ENCODE results near the gene TYMP. TPM values are rescaled to one million over a fixed set of nuclear protein-coding genes. Genes with fewer than 3 reads are reported as not detected.
"Not testable (repeated sequence)": the region's sequence is repeated elsewhere in the genome, so short reads cannot be mapped to it uniquely, and the experiment has no call there.

Gene TYMP
- total RNA-seq, 1 experiment from 2014 or later: 12.3 TPM

GRCh38 chr22:50544746-50545253, 15.0 kb upstream of the TYMP start:
- H3K36me3 ChIP-seq (ENCODE audit: low read depth, low read length): no peaks in the 10 kb centered on the region
- no peak overlapping the region for H3K4me3 ChIP-seq (ENCODE audit: low read length)
- no TSS peak for BruUV-seq (replicated peaks)
- TF ChIP-seq EZH2 (IDR thresholded peaks at IDR 0.05; ENCODE audit: low read length, unreplicated experiment) (no peak), CTCF (conservative IDR thresholded peaks at IDR 0.05; ENCODE audit: low read depth, low read length) (no peak), EZH2phosphoT487 (IDR thresholded peaks at IDR 0.05; ENCODE audit: borderline replicate concordance, low read length) (no peak)
- H2AFZ ChIP-seq (ENCODE audit: low read length): no peak overlapping the region
- no peaks in the 10 kb centered on the region for H3K27me3 ChIP-seq (ENCODE audit: low read length)
- H3F3A ChIP-seq (ENCODE audit: low read length, unreplicated experiment): no peaks in the 10 kb centered on the region
- H3K4me2 ChIP-seq (ENCODE audit: low read length): no peak overlapping the region
- no peaks in the 10 kb centered on the region for H3K9me2 ChIP-seq (replicated peaks; ENCODE audit: low read length)
- ATAC-seq (no peak; the same call in 1 of the 2 replicates), DNase-seq (no peak)
- no peaks in the 10 kb centered on the region for H3K9me3 ChIP-seq (ENCODE audit: low read length)
- no peak overlapping the region for H3K9ac ChIP-seq (ENCODE audit: low read length)
- no peaks in the 10 kb centered on the region for H4K20me1 ChIP-seq (ENCODE audit: low read length)
- H3K79me2 ChIP-seq (ENCODE audit: low read length): no peaks in the 10 kb centered on the region
- CTCF ChIA-PET: no interaction called here
- peaks cover 11% of the 10 kb centered on the region for H3K4me1 ChIP-seq (ENCODE audit: insufficient read depth, low read length)
- POLR2A ChIA-PET (ENCODE audit: unreplicated experiment): no interaction called here
- intact Hi-C loops (cut with micrococcal nuclease): no loop called here
- H3K27ac ChIP-seq (ENCODE audit: low read length): no peak overlapping the region

GRCh38 chr22:50544078-50544745, 14.4 kb upstream of the TYMP start:
- Histone ChIP-seq H3K27me3 (ENCODE audit: low read length) (no peaks in the 10 kb centered on the region), H3F3A (ENCODE audit: low read length, unreplicated experiment) (no peaks in the 10 kb centered on the region), H3K4me3 (ENCODE audit: low read length) (no peak overlapping the region), H3K79me2 (ENCODE audit: low read length) (no peaks in the 10 kb centered on the region), H3K4me2 (ENCODE audit: low read length) (no peak overlapping the region), H3K9ac (ENCODE audit: low read length) (no peak overlapping the region), H3K9me2 (replicated peaks; ENCODE audit: low read length) (no peaks in the 10 kb centered on the region), H2AFZ (ENCODE audit: low read length) (no peak overlapping the region), H3K4me1 (ENCODE audit: insufficient read depth, low read length) (peaks cover 16% of the 10 kb centered on the region), H3K36me3 (ENCODE audit: low read depth, low read length) (no peaks in the 10 kb centered on the region), H3K9me3 (ENCODE audit: low read length) (no peaks in the 10 kb centered on the region), H3K27ac (ENCODE audit: low read length) (no peak overlapping the region), H4K20me1 (ENCODE audit: low read length) (no peaks in the 10 kb centered on the region)
- BruUV-seq (replicated peaks): no TSS peak
- POLR2A ChIA-PET (ENCODE audit: unreplicated experiment): no interaction called here
- intact Hi-C loops (cut with micrococcal nuclease): no loop called here
- no peak for DNase-seq
- no peak for ATAC-seq
- TF ChIP-seq CTCF (conservative IDR thresholded peaks at IDR 0.05; ENCODE audit: low read depth, low read length) (no peak), EZH2phosphoT487 (IDR thresholded peaks at IDR 0.05; ENCODE audit: borderline replicate concordance, low read length) (no peak), EZH2 (IDR thresholded peaks at IDR 0.05; ENCODE audit: low read length, unreplicated experiment) (no peak)
- CTCF ChIA-PET: no interaction called here

GRCh38 chr22:50542416-50542927, 12.7 kb upstream of the TYMP start:
- Histone ChIP-seq H2AFZ (ENCODE audit: low read length) (no peak overlapping the region), H3K27me3 (ENCODE audit: low read length) (no peaks in the 10 kb centered on the region), H3K9me2 (replicated peaks; ENCODE audit: low read length) (no peaks in the 10 kb centered on the region), H4K20me1 (ENCODE audit: low read length) (no peaks in the 10 kb centered on the region), H3F3A (ENCODE audit: low read length, unreplicated experiment) (no peaks in the 10 kb centered on the region), H3K27ac (ENCODE audit: low read length) (peak overlapping the region; percentile 34), H3K36me3 (ENCODE audit: low read depth, low read length) (no peaks in the 10 kb centered on the region), H3K9me3 (ENCODE audit: low read length) (no peaks in the 10 kb centered on the region), H3K79me2 (ENCODE audit: low read length) (no peaks in the 10 kb centered on the region), H3K4me1 (ENCODE audit: insufficient read depth, low read length) (peaks cover 19% of the 10 kb centered on the region), H3K9ac (ENCODE audit: low read length) (no peak overlapping the region), H3K4me2 (ENCODE audit: low read length) (no peak overlapping the region), H3K4me3 (ENCODE audit: low read length) (no peak overlapping the region)
- no TSS peak for BruUV-seq (replicated peaks)
- no peak for DNase-seq
- TF ChIP-seq EZH2phosphoT487 (IDR thresholded peaks at IDR 0.05; ENCODE audit: borderline replicate concordance, low read length): no peak
- ChIA-PET POLR2A (ENCODE audit: unreplicated experiment) (no interaction called here), CTCF (no interaction called here)
- no peak for ATAC-seq
- intact Hi-C loops (cut with micrococcal nuclease): no loop called here

- H4K20me1 ChIP-seq (ENCODE audit: low read length); H3K79me2 ChIP-seq (ENCODE audit: low read length); H3K36me3 ChIP-seq (ENCODE audit: low read depth, low read length); H3K27me3 ChIP-seq (ENCODE audit: low read length); H3K4me2 ChIP-seq (ENCODE audit: low read length); POLR2A ChIA-PET (ENCODE audit: unreplicated experiment); CTCF ChIA-PET; ATAC-seq; BruUV-seq (replicated peaks); H3K9me3 ChIP-seq (ENCODE audit: low read length); H2AFZ ChIP-seq (ENCODE audit: low read length); H3K9ac ChIP-seq (ENCODE audit: low read length); H3K9me2 ChIP-seq (replicated peaks; ENCODE audit: low read length); H3K4me3 ChIP-seq (ENCODE audit: low read length); H3F3A ChIP-seq (ENCODE audit: low read length, unreplicated experiment); intact Hi-C loops (cut with micrococcal nuclease): not testable (repeated sequence)
- DNase-seq: peak; percentile 55
- H3K27ac ChIP-seq (ENCODE audit: low read length): peak overlapping the region; percentile 93
- H3K4me1 ChIP-seq (ENCODE audit: insufficient read depth, low read length): peaks cover 19% of the 10 kb centered on the region
Observed at GRCh38 chr22:50541667-50542026, 11.8 kb upstream of the TYMP start.
